RWPE2 (cell line): ENCODE results near the gene KCND2.

Experiments
- ATAC-seq: fragments of 200-7000 bp; cut with Tn5 transposase; 3 replicates; pipeline ENCODE4 v1.9.1; 2021; ENCODE audit warnings: low read depth
- DNase-seq: peaks from one replicate; pipeline ENCODE4 v3.0.0-alpha.2; 2020; ENCODE audit warnings: low spot score
- H3K27ac ChIP-seq: fragments of 450-650 bp; 2 replicates; pipeline ENCODE4 v1.5.1; 2017; ENCODE audit warnings: mild to moderate bottlenecking; ENCODE audit not compliant: poor library complexity, severe bottlenecking
- H3K27me3 ChIP-seq: fragments of 250-450 bp; sonication (Bioruptor Pico); 2 replicates; pipeline ENCODE4 v1.5.1; 2021; ENCODE audit warnings: mild to moderate bottlenecking, moderate library complexity; ENCODE audit not compliant: insufficient read depth, poor library complexity, severe bottlenecking
- H3K36me3 ChIP-seq: fragments of 250-450 bp; sonication (Bioruptor Pico); 2 replicates; pipeline ENCODE4 v1.5.1; 2020; ENCODE audit warnings: low read depth, mild to moderate bottlenecking, moderate library complexity
- H3K4me1 ChIP-seq: fragments of 250-450 bp; sonication (Bioruptor Pico); 2 replicates; pipeline ENCODE4 v1.5.1; 2021; ENCODE audit warnings: mild to moderate bottlenecking, moderate library complexity; ENCODE audit not compliant: insufficient read depth, poor library complexity, severe bottlenecking
- H3K4me3 ChIP-seq: fragments of 250-450 bp; sonication (Bioruptor Pico); 2 replicates; pipeline ENCODE4 v1.5.1; 2021; ENCODE audit warnings: mild to moderate bottlenecking, moderate library complexity; ENCODE audit not compliant: severe bottlenecking
- H3K9me3 ChIP-seq: fragments of 250-450 bp; sonication (Bioruptor Pico); 2 replicates; pipeline ENCODE4 v1.5.1; 2021; ENCODE audit warnings: mild to moderate bottlenecking, moderate library complexity; ENCODE audit not compliant: severe bottlenecking
- CTCF ChIP-seq: fragments of 450-650 bp; IDR thresholded peaks from one replicate; pipeline ENCODE4 v1.5.1; 2017; ENCODE audit warnings: mild to moderate bottlenecking, moderate library complexity; ENCODE audit not compliant: poor library complexity, severe bottlenecking

The KCND2 gene

GRCh38 chr7:120402079-120402767 is 129.2 kb downstream of the KCND2 start:
- peaks cover 4% of the 10 kb centered on the region for H3K9me3 ChIP-seq
- ATAC-seq: no peak; the same call in none of the 3 replicates
- no peak overlapping the region for H3K4me3 ChIP-seq
- H3K36me3 ChIP-seq: no peaks in the 10 kb centered on the region
- H3K4me1 ChIP-seq: peaks cover 43% of the 10 kb centered on the region
- H3K27me3 ChIP-seq: no peaks in the 10 kb centered on the region
- H3K27ac ChIP-seq: peak overlapping the region; percentile 77
- TF ChIP-seq CTCF: no peak
- DNase-seq: no peak

- Histone ChIP-seq H3K9me3 (peaks cover 4% of the 10 kb centered on the region), H3K27ac (peak overlapping the region; percentile 77), H3K4me3 (no peak overlapping the region), H3K4me1 (peaks cover 45% of the 10 kb centered on the region), H3K36me3 (no peaks in the 10 kb centered on the region), H3K27me3 (no peaks in the 10 kb centered on the region)
- no peak for TF ChIP-seq CTCF
- DNase-seq (no peak), ATAC-seq (peak; percentile 52; the same call in 2 of the 3 replicates)
Observed at GRCh38 chr7:120402801-120403200, 129.8 kb downstream of the KCND2 start.

- DNase-seq: no peak
- H3K36me3 ChIP-seq: no peaks in the 10 kb centered on the region
- peak; percentile 71 for ATAC-seq
Observed at GRCh38 chr7:120404042-120404441, 131.1 kb downstream of the KCND2 start.

GRCh38 chr7:120405652-120406051 is 132.7 kb downstream of the KCND2 start:
- H3K9me3 ChIP-seq: peaks cover 4% of the 10 kb centered on the region
- no peak for DNase-seq
- TF ChIP-seq CTCF: no peak
- H3K4me3 ChIP-seq: no peak overlapping the region
- ATAC-seq: no peak
- no peaks in the 10 kb centered on the region for H3K36me3 ChIP-seq
- H3K4me1 ChIP-seq: peaks cover 45% of the 10 kb centered on the region
- H3K27ac ChIP-seq: no peak overlapping the region
- H3K27me3 ChIP-seq: no peaks in the 10 kb centered on the region

More at GRCh38 chr7:120404042-120404441, 131.1 kb downstream of the KCND2 start:
- TF ChIP-seq CTCF: no peak
- H3K9me3 ChIP-seq: peaks cover 4% of the 10 kb centered on the region
- peaks cover 45% of the 10 kb centered on the region for H3K4me1 ChIP-seq
- H3K27ac ChIP-seq: peak overlapping the region; percentile 77
- H3K4me3 ChIP-seq: no peak overlapping the region
- no peaks in the 10 kb centered on the region for H3K27me3 ChIP-seq

GRCh38 chr7:120407010-120407409 is 134.0 kb downstream of the KCND2 start:
- H3K4me3 ChIP-seq: no peak overlapping the region
- peaks cover 36% of the 10 kb centered on the region for H3K4me1 ChIP-seq
- H3K27me3 ChIP-seq: no peaks in the 10 kb centered on the region
- ATAC-seq (peak; percentile 77), DNase-seq (no peak)
- no peaks in the 10 kb centered on the region for H3K36me3 ChIP-seq
- peaks cover 4% of the 10 kb centered on the region for H3K9me3 ChIP-seq
- TF ChIP-seq CTCF: no peak
- peak overlapping the region; percentile 24 for H3K27ac ChIP-seq
